Left ventricle myocardium inferior (tissue), 1 donor: ENCODE data around the gene ZBED1. TPM values are rescaled to one million over a fixed set of nuclear protein-coding genes. Genes with fewer than 3 reads are reported as not detected.
"Not testable (repeated sequence)": the region's sequence is repeated elsewhere in the genome, so short reads cannot be mapped to it uniquely, and the experiment has no call there.

Source experiments
- DNase-seq: peaks from one replicate; pipeline ENCODE4 v3.0.0-alpha.2; 2020
- H3K27ac ChIP-seq: fragments of 200-600 bp; replicated peaks from 2 replicates; pipeline ENCODE4 v1.8.0; 2021
- H3K27me3 ChIP-seq: fragments of 200-600 bp; 2 replicates; pipeline ENCODE4 v1.8.0; 2021; ENCODE audit warnings: low read depth
- H3K36me3 ChIP-seq: fragments of 200-600 bp; 2 replicates; pipeline ENCODE4 v1.8.0; 2021
- H3K4me1 ChIP-seq: fragments of 200-600 bp; 2 replicates; pipeline ENCODE4 v1.8.0; 2021
- H3K4me3 ChIP-seq: fragments of 200-600 bp; 2 replicates; pipeline ENCODE4 v1.8.0; 2021; ENCODE audit warnings: mild to moderate bottlenecking, moderate library complexity
- H3K9me3 ChIP-seq: fragments of 200-600 bp; replicated peaks from 2 replicates; pipeline ENCODE4 v1.8.0; 2021
- intact Hi-C: fragments of 100-400 bp; cut with micrococcal nuclease; formaldehyde crosslinking; loops from one replicate; pipeline ENCODE4 v1.11.0; 2022
- total RNA-seq: library from RNA; stranded (reverse); fragmentation: NEBNext Ultra II Directional; extraction: Animal tissue kit (Norgen Biotek cat#: 25700); gene quantifications from one replicate; pipeline ENCODE4 v1.2.1, GENCODE V29; 2021
- TF ChIP-seq, protein P1 (sequence below): fragments of 200-600 bp; IDR thresholded peaks from 2 replicates; pipeline ENCODE4 v1.8.0; 2021; ENCODE audit warnings: antibody characterized with exemption, mild to moderate bottlenecking, borderline replicate concordance
- donor health status: DM: no; HTN: yes; CAD: no; lungs with severe emphysema.

The ZBED1 gene
- total RNA-seq, 1 donor from 2014 or later = 64.8 TPM

DNA sequence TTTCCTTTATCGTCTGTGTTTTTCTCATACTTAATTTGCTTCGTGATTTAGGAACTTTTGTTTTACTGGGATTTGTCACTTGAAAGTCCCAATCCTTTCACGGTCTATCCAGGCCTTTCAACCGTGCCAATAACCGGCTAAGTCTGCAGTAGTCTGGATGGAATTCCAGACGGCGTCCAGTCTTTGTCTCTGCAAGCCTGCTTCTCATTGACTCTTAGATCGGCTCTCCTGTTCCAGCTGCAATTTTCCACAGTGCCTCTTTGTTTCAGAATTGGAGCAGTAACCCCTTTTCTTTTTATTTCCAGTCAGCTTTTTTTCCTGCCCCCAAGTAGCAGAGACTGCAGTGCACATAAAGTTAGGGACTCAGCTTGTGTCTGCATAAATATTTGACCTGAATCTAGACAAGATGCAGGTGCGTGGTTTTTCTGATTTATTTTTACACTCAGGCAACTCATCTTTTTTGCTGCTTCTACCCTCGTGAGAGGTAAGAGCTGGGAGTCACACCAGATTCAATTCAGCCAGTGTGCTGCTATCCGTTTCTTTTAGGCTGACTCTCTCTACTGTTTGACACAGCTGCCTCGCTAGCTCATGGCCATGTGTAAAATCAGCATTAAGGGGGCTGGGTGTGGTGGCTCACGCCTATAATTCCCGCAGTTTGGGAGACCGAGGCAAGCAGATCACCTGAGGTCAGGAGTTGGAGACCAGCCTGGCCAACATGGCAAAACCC lies 37.4 kb upstream of the ZBED1 start:
- Histone ChIP-seq H3K27ac (peak overlapping the region; percentile 38), H3K4me1 (peaks cover 2% of the 10 kb centered on the region), H3K9me3 (no peaks in the 10 kb centered on the region), H3K4me3 (no peak overlapping the region), H3K36me3 (no peaks in the 10 kb centered on the region), H3K27me3 (no peaks in the 10 kb centered on the region)
- no peak for DNase-seq
- intact Hi-C loops = no loop called here
- TF ChIP-seq, protein P1, sequence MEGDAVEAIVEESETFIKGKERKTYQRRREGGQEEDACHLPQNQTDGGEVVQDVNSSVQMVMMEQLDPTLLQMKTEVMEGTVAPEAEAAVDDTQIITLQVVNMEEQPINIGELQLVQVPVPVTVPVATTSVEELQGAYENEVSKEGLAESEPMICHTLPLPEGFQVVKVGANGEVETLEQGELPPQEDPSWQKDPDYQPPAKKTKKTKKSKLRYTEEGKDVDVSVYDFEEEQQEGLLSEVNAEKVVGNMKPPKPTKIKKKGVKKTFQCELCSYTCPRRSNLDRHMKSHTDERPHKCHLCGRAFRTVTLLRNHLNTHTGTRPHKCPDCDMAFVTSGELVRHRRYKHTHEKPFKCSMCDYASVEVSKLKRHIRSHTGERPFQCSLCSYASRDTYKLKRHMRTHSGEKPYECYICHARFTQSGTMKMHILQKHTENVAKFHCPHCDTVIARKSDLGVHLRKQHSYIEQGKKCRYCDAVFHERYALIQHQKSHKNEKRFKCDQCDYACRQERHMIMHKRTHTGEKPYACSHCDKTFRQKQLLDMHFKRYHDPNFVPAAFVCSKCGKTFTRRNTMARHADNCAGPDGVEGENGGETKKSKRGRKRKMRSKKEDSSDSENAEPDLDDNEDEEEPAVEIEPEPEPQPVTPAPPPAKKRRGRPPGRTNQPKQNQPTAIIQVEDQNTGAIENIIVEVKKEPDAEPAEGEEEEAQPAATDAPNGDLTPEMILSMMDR = no peak

DNA sequence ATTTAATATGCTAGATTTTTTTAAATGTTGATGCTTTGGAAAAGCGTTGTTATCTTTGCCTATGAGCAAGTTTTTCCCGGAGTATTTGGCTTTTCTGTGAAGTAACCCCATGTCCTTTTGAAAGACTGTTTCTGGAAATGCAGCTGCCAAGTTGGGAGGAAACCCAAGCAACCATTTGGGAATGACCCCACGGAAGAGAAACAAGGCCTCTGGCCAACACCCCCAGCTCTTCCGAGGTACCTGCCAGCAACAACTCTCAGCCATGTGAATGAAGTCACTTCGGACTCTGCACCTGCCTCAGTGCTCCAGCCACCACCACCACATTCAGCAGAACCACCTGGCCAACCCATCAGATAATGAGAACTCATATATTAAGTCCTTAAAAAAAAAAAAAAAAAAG lies 36.2 kb upstream of the ZBED1 start:
- DNase-seq = peak; percentile 27
- H3K4me1 ChIP-seq = no peaks in the 10 kb centered on the region
- TF ChIP-seq, protein P1 = no peak
- H3K4me3 ChIP-seq = no peak overlapping the region
- intact Hi-C loops = no loop called here
- H3K27me3 ChIP-seq = no peaks in the 10 kb centered on the region
- no peaks in the 10 kb centered on the region for H3K36me3 ChIP-seq
- no peaks in the 10 kb centered on the region for H3K9me3 ChIP-seq
- H3K27ac ChIP-seq = peak overlapping the region; percentile 38

DNA sequence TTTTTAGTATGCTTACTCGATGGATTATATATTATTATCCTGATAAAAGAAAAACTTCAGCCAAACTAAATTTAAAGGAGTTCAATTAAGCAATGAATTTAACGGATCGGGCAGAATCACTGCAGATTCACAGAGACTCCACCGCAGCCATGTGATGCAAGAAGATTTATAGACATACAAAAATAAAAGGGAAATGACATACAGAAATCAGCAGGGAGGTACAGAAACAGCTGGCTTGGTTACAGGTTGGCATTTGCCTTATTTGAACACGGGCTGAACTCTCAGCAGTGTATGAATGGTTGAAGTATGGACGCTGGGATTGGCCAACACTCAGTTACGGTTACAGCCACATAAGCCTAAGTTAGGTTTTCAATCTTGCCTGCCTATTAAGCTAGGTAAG lies 35.4 kb upstream of the ZBED1 start:
- intact Hi-C loops = no loop called here
- no peak overlapping the region for H3K4me3 ChIP-seq
- H3K9me3 ChIP-seq = no peaks in the 10 kb centered on the region
- no peak for DNase-seq
- no peaks in the 10 kb centered on the region for H3K4me1 ChIP-seq
- no peak overlapping the region for H3K27ac ChIP-seq
- no peaks in the 10 kb centered on the region for H3K27me3 ChIP-seq
- no peaks in the 10 kb centered on the region for H3K36me3 ChIP-seq
- TF ChIP-seq, protein P1 = no peak

DNA sequence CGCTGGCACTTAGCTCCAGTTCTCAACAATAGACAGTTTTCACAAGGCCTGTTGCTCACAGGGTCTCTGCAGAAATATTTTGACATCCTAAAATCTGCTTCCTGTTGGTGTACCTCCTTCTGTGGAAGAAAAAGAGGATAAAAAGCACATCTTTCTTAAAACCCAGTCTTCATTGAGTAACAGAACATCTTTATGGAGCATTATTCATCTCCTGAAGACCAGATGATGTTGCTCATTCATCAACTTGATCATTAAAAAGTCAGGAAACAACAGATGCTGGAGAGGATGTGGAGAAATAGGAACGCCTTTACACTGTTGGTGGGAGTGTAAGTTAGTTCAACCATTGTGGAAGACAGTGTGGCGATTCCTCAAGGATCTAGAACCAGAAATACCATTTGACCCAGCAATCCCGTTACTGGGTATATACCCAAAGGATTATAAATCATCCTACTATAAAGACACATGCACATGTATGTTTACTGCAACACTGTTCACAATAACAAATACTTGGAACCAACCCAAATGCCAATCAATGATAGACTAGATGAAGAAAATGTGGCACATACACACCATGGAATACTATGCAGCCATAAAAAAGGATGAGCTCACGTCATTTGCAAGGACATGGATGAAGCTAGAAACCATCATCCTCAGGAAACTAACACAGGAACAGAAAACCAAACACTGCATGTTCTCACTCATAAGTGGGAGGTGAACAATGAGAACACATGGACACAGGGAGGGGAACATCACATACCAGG lies 33.7 kb upstream of the ZBED1 start:
- DNase-seq, H3K4me1 ChIP-seq, H3K9me3 ChIP-seq, H3K27me3 ChIP-seq, H3K27ac ChIP-seq, H3K36me3 ChIP-seq, H3K4me3 ChIP-seq, intact Hi-C loops: not testable (repeated sequence)

DNA sequence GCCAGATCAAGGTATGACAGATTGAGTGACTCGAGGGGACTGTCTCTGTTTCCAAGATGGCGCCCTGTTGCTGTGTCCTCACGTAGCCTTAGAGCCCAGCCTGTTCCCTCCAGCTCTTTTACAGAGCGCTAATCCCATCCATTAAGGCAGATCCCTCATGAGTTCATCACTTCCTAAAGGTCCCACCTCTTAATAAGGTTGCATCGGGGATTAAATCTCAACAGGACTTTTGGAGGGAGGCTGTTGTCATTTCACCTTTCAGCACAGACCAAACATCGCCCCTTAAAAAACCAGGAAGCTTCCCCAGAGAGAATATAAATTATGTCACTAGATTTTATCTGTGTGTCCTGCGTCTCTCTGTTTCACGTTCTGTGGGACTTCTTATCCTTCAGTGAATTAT lies 32.6 kb upstream of the ZBED1 start:
- Histone ChIP-seq H3K27ac (no peak overlapping the region), H3K4me1 (no peaks in the 10 kb centered on the region), H3K36me3 (no peaks in the 10 kb centered on the region), H3K9me3 (no peaks in the 10 kb centered on the region), H3K27me3 (no peaks in the 10 kb centered on the region), H3K4me3 (no peak overlapping the region)
- DNase-seq = no peak
- TF ChIP-seq, protein P1 = no peak
- intact Hi-C loops = no loop called here

DNA sequence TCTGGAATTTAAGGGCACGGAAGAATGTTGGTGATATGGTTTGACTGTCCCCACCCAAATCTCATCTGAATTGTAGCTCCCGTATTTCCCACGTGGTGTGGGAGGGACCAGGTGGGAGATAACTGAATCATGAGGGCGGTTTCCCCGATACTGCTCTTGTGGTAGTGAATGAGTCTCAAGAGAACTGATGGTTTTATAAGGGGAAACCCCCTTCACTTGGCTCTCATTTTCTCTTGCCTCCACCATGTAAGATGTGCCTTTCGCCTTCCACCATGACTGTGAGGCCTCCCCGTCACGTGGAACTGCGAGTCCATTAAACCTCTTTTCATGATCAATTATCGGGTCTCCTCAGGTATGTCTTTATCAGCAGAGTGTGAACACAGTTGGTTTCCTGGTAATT lies 25.6 kb upstream of the ZBED1 start:
- no peaks in the 10 kb centered on the region for H3K9me3 ChIP-seq
- intact Hi-C loops = no loop called here
- no peak for DNase-seq
- peaks cover 7% of the 10 kb centered on the region for H3K27me3 ChIP-seq
- TF ChIP-seq, protein P1 = no peak
- no peaks in the 10 kb centered on the region for H3K36me3 ChIP-seq
- H3K4me3 ChIP-seq = no peak overlapping the region
- H3K27ac ChIP-seq = no peak overlapping the region
- no peaks in the 10 kb centered on the region for H3K4me1 ChIP-seq
